Activated CD4-positive, alpha-beta T cell treated with anti-CD3 and anti-CD28 coated beads, Interleukin-2, amount 10 ng/mL, durations not matched to agents 7 days and 5 days (primary cell): Measurements from ENCODE around the gene LRR1. TPM values are rescaled to one million over a fixed set of nuclear protein-coding genes. Genes with fewer than 3 reads are reported as not detected.

ENCODE experiments used
- CTCF ChIA-PET: fragments of 350-600 bp; sonication (Branson Sonifier 250); formaldehyde crosslinking; loops from one replicate; lab custom pipeline; 2021; ENCODE audit warnings: antibody characterized with exemption; lab: Charles Lee
- POLR2A ChIA-PET: fragments of 350-600 bp; sonication (Branson Sonifier 250); formaldehyde crosslinking; loops from one replicate; lab custom pipeline; 2021; ENCODE audit warnings: antibody characterized with exemption; lab: Charles Lee
- DNase-seq: peaks from one replicate; pipeline ENCODE4 v3.0.0-alpha.2; 2020
- H3K27ac Mint-ChIP-seq: one replicate; pipeline ENCODE4 v1.8.0; 2021; ENCODE audit warnings: mild to moderate bottlenecking, moderate library complexity, mixed read lengths
- H3K27me3 Mint-ChIP-seq: one replicate; pipeline ENCODE4 v1.8.0; 2021; ENCODE audit warnings: mixed read lengths
- H3K36me3 Mint-ChIP-seq: one replicate; pipeline ENCODE4 v1.8.0; 2021; ENCODE audit warnings: low read depth, mixed read lengths
- H3K4me1 Mint-ChIP-seq: one replicate; pipeline ENCODE4 v1.8.0; 2021; ENCODE audit warnings: mixed read lengths
- H3K4me3 Mint-ChIP-seq: one replicate; pipeline ENCODE4 v1.8.0; 2021; ENCODE audit warnings: mild to moderate bottlenecking, moderate library complexity, mixed read lengths
- H3K9me3 Mint-ChIP-seq: one replicate; pipeline ENCODE4 v1.8.0; 2021; ENCODE audit warnings: mixed read lengths
- total RNA-seq, 2 experiments: library from RNA; stranded (reverse); gene quantifications; one replicate each; pipeline ENCODE4 v1.2.3, GENCODE V29; 2021

Gene LRR1, protein sequence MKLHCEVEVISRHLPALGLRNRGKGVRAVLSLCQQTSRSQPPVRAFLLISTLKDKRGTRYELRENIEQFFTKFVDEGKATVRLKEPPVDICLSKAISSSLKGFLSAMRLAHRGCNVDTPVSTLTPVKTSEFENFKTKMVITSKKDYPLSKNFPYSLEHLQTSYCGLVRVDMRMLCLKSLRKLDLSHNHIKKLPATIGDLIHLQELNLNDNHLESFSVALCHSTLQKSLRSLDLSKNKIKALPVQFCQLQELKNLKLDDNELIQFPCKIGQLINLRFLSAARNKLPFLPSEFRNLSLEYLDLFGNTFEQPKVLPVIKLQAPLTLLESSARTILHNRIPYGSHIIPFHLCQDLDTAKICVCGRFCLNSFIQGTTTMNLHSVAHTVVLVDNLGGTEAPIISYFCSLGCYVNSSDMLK
- total RNA-seq = 10 to 100 TPM; 45.5 to 53.2 TPM

DNA sequence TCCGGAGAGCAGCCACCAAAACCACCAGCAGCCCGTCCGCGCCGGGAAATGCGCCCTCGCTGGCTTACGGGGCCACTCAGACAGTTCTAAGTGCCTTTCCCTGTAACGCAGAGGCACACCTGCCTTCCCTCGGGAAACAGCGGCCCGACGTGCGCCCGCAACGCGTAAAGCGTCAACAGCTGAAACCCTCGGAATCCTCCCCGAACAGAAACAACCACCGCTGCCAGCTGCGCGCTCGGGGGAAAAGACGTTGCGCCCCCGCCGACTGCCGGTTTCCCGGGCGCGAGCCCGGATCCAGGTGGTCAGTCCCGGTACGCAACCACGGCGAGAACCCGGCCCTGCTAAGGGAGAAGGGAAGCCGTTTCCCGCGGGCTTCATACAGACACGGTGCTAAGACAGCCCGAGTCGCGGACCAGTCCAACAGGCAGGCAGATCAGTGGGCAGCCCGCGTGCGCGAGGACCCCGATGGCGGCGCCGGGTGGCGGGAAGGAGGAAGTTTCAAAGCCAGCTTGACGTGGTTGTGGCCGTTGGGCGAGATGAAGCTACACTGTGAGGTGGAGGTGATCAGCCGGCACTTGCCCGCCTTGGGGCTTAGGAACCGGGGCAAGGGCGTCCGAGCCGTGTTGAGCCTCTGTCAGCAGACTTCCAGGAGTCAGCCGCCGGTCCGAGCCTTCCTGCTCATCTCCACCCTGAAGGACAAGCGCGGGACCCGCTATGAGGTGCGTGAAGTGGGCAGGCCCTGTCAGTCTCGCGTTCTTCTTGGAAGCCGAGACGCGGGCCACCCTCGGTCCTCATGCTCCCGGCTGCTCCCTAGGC, at the start of gene LRR1:
Gene LRR1 (plus strand): TSS at position 456 of the 816 bp plus-strand sequence. CDS start 81 bp downstream, at position 537.
- Mint-ChIP-seq H3K9me3 (no peaks in the 10 kb centered on the region), H3K4me3 (peak within 1 kb of the TSS; percentile 99), H3K36me3 (peaks cover 25% of the 10 kb centered on the region), H3K4me1 (peaks cover 42% of the 10 kb centered on the region), H3K27ac (peak within 1 kb of the TSS; percentile 100), H3K27me3 (peaks cover 2% of the 10 kb centered on the region)
- POLR2A ChIA-PET = interaction anchor here (0.6 to 1.3 kb wide), 4 partner anchors 12 to 342 kb away, joined by 3 to 6 read pairs (median 4); partner anchors contain the start of genes MGAT2, RPL36AL and RPS29
- peak; percentile 87 for DNase-seq
- CTCF ChIA-PET = interaction anchor here (0.6 to 2.0 kb wide), 8 partner anchors 9 to 36 kb away, joined by 3 to 30 read pairs (median 4); partner anchors contain the start of genes DNAAF2, MGAT2, RPL36AL and RPS29

DNA sequence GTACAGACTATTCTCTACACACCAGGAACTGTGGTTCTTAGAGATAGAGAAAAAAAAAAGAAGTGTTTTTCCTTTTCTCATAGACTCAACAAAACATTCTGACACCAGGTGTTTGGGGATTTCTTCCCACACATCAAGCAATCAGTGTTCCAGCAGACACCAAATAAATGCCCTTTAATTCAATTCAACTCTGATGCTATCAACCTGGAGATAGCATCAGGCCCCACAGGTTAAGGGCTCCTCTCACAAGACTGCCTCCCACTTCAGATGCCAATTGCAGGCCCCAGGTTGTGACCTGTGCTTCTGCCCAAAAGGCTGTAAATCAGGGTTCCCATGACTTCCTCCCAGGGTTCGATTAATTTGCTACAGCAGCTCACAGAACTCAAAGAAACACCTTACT, 49.3 kb upstream of the LRR1 start:
- no peaks in the 10 kb centered on the region for H3K9me3 Mint-ChIP-seq
- no peaks in the 10 kb centered on the region for H3K36me3 Mint-ChIP-seq
- no peak overlapping the region for H3K27ac Mint-ChIP-seq
- ChIA-PET POLR2A (no interaction called here), CTCF (no interaction called here)
- peaks cover 5% of the 10 kb centered on the region for H3K27me3 Mint-ChIP-seq
- no peaks in the 10 kb centered on the region for H3K4me1 Mint-ChIP-seq
- H3K4me3 Mint-ChIP-seq = no peak overlapping the region
- DNase-seq = no peak

DNA sequence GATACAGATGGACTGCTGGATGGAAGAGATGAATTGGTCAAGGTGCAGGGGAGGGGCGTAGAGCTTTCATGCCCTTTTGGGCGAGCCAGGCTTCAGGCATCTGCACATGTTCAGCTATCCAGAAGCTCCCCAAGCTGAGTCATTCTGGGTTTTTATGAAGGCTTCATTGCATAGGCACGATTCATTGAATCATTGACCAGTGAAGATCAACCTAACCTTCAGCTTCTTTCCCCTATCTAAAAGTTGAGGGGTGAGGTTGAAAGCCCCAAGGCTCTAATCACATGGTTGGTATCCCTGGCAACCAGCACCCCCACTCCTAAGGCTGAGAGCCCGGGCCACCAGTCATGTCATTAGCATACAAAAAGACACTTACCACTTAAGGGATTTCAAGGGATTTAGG, 48.9 kb upstream of the LRR1 start:
- DNase-seq = no peak
- ChIA-PET CTCF (no interaction called here), POLR2A (no interaction called here)
- no peaks in the 10 kb centered on the region for H3K4me1 Mint-ChIP-seq
- H3K9me3 Mint-ChIP-seq = no peaks in the 10 kb centered on the region
- no peaks in the 10 kb centered on the region for H3K36me3 Mint-ChIP-seq
- H3K27me3 Mint-ChIP-seq = peaks cover 5% of the 10 kb centered on the region
- H3K4me3 Mint-ChIP-seq = no peak overlapping the region
- H3K27ac Mint-ChIP-seq = no peak overlapping the region

DNA sequence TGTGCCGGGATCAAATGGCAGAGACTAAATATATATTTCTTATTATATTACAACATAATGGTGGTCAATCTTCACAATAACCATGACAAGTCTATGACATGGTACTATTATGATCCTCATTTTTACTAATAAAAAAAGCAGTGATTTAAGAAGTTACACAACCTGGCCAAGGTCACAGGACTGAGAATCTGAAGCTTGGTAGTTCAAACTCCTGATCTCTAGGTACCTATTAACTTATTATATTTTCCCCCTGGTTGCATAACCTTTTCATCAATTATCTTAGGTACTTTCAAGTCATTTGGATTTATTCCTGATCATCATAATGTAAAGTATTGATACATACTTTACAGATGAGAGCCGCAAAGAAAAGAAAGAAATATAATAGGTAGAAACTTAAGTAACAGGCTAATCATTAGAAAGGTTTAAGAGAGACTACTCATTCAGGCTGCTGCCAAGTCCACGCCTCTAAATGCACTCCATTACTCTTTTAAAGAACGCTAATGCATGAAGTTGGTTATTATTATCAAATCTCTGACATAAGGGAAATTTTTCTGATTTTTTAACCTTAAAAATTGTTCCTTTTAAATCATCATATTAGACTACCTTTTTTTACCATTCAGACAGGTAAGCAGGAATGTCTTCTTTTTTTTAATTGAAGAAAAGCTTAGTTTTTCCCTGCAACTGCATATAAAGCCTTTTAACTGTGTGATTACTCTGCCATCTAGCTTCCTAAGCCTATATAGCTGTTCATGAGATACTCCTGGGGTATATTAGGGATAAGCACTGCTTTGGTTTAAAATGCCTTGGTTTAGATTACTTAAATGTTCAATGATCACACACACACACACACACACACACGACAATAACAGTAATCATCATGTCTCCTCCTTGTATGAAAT, 48.2 kb upstream of the LRR1 start:
- no peak overlapping the region for H3K4me3 Mint-ChIP-seq
- H3K4me1 Mint-ChIP-seq = no peaks in the 10 kb centered on the region
- no peak for DNase-seq
- H3K27me3 Mint-ChIP-seq = peaks cover 5% of the 10 kb centered on the region
- H3K9me3 Mint-ChIP-seq = no peaks in the 10 kb centered on the region
- POLR2A ChIA-PET = no interaction called here
- CTCF ChIA-PET = no interaction called here
- H3K36me3 Mint-ChIP-seq = no peaks in the 10 kb centered on the region
- H3K27ac Mint-ChIP-seq = no peak overlapping the region

DNA sequence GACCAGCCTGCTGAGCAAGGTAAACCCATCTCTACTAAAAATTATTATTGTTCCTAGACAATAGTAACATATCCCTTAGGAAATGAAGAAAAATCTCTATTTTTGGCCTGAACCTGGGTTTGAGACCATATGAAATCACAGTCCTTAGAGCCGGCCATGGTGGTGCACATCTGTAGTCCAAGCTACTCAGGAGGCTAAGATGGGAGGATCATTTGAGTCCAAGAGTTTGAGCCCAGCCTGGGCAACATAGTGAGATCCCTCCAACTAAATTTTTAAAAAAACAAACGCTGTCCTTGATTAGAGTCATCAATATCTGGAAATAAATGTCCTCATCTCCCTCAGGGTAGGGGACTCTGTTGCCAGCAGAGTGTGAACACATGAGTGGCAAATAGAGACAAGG, 47.2 kb upstream of the LRR1 start:
- Mint-ChIP-seq H3K9me3 (no peaks in the 10 kb centered on the region), H3K36me3 (no peaks in the 10 kb centered on the region), H3K4me3 (no peak overlapping the region), H3K27me3 (peaks cover 5% of the 10 kb centered on the region), H3K4me1 (no peaks in the 10 kb centered on the region), H3K27ac (no peak overlapping the region)
- no peak for DNase-seq
- CTCF ChIA-PET = no interaction called here
- POLR2A ChIA-PET = no interaction called here

DNA sequence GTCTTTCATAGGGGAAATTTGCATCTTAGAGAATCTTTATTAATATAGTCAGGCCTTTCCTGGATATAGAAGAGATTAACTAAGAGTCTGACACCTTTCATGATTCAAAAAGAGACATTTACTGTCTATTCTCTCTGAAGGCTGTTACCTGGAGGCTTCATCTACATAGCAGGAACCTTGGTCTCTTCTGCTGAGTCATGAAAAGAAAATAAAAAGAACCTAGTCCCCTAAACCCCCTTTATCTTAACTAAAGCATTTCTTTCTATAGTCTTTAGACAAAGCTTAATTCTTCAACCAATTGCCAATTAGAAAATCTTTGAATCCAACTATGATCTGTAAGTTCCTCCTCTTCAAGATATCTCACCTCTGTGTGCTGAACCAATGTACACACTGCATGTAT, 45.6 kb upstream of the LRR1 start:
- Mint-ChIP-seq H3K36me3 (no peaks in the 10 kb centered on the region), H3K9me3 (no peaks in the 10 kb centered on the region), H3K4me3 (no peak overlapping the region), H3K27ac (no peak overlapping the region), H3K27me3 (peaks cover 5% of the 10 kb centered on the region), H3K4me1 (no peaks in the 10 kb centered on the region)
- DNase-seq = no peak
- POLR2A ChIA-PET = no interaction called here
- CTCF ChIA-PET = no interaction called here

DNA sequence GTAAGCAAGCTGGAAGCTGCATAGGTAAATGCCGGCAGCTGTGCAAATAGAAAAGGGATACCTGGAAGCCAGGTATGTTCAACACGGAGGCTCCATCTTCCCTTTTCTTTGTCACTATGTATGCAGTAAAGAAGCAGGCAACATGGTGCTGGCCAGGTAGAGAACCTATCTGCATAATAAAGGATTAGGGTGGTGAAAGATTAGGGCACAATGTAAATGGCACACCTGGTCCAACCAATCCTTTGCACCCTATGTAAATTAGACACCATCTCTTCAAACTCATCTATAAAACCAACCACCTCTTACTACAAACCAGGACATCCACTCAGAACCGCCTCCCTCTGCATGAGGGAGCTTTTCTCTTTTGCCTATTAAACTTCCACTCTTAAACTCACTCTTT, 44.8 kb upstream of the LRR1 start:
- no peak overlapping the region for H3K4me3 Mint-ChIP-seq
- no peak for DNase-seq
- H3K4me1 Mint-ChIP-seq = no peaks in the 10 kb centered on the region
- H3K36me3 Mint-ChIP-seq = no peaks in the 10 kb centered on the region
- peaks cover 5% of the 10 kb centered on the region for H3K27me3 Mint-ChIP-seq
- ChIA-PET CTCF (no interaction called here), POLR2A (no interaction called here)
- H3K9me3 Mint-ChIP-seq = no peaks in the 10 kb centered on the region
- no peak overlapping the region for H3K27ac Mint-ChIP-seq

DNA sequence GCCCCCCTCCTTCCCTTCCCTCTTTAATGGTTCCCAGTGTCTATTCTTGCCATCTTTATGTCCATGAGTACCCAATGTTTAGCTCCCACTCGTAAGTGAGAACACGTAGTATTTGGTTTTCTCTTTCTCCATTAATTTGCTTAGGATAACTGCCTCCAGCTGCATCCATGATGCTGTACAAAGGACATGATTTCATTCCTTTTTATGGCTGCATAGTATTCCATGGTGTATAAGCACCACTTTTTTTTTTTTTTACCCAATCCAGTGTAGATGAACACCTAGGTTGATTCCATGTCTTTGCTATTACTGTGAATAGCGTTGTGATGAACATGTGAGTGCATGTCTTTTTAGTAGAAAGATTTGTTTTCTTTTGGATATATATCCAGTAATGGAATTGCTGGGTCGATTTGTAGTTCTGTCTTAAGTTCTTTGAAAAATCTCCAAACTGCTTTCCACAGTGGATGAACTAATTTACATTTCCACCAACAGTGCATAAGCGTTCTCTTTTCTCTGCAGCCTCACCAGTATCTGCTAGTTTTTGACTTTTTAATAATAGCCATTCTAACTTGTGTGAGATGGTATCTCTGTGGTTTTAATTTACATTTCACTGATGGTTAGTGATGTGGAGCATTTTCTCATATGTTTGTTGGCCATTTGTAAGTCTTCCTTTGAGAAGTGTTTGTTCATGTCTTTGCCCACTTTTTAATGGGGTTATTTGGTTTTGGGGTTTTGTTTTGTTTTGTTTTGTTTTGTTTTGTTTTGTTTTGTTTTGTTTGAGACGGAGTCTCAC, 38.6 kb upstream of the LRR1 start:
- no peaks in the 10 kb centered on the region for H3K4me1 Mint-ChIP-seq

DNA sequence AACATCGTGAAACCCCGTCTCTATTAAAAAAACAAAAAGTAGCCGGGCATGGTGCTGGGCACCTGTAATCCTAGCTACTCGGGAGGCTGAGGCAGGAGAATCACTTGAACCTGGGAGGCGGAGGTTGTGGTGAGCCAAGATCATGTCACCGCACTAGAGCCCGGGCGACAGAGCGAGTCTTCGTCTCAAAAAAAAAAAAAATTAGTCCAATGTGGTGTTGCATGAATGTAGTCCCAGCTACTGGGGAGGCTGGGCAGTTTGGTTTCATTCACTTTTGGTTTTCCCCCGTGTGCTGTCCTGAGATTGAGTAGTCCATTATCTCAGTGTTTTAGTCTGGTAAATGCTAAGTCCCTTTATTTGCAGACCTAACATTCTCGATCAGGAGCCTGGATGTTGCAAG, 32.0 kb upstream of the LRR1 start:
- H3K4me3 Mint-ChIP-seq = no peak overlapping the region
- no peaks in the 10 kb centered on the region for H3K27me3 Mint-ChIP-seq
- no peak overlapping the region for H3K27ac Mint-ChIP-seq
- H3K36me3 Mint-ChIP-seq = peaks cover 10% of the 10 kb centered on the region
- peaks cover 5% of the 10 kb centered on the region for H3K9me3 Mint-ChIP-seq
- DNase-seq = no peak
- ChIA-PET CTCF (interaction anchor here (0.7 kb wide), 1 partner anchor 287 kb away, joined by 3 read pairs; no protein-coding TSS in a partner anchor), POLR2A (no interaction called here)
- no peaks in the 10 kb centered on the region for H3K4me1 Mint-ChIP-seq

More for the DNA sequence above, 38.6 kb upstream of the LRR1 start:
- peaks cover 6% of the 10 kb centered on the region for H3K27me3 Mint-ChIP-seq
- H3K4me3 Mint-ChIP-seq = no peak overlapping the region
- POLR2A ChIA-PET = no interaction called here
- no peaks in the 10 kb centered on the region for H3K36me3 Mint-ChIP-seq
- H3K9me3 Mint-ChIP-seq = no peaks in the 10 kb centered on the region
- no peak overlapping the region for H3K27ac Mint-ChIP-seq
- DNase-seq = no peak
- CTCF ChIA-PET = no interaction called here

DNA sequence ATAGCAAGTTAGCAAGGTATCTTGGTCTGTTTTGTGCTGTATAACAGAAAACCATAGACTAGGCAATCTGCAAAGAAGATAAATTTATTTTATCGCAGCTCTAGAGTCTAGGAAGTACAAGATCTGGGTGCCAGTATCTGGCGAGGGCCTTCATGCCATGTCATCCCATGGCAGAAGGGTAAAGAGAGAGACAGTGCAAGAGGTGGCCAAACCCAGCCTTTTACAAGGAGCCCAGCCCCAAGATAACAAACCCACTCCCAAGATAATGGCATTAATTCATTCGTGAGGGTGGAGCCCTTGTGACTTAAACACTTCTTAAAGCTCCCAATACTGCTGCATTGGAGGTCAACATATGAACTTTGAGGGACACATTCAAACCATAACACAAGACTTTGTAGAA, 29.5 kb upstream of the LRR1 start:
- no peaks in the 10 kb centered on the region for H3K27me3 Mint-ChIP-seq
- no peak for DNase-seq
- peaks cover 32% of the 10 kb centered on the region for H3K36me3 Mint-ChIP-seq
- ChIA-PET CTCF (interaction anchor here (0.5 to 0.6 kb wide), 2 partner anchors 13 to 26 kb away, joined by 3 read pairs; no protein-coding TSS in a partner anchor), POLR2A (no interaction called here)
- peaks cover 12% of the 10 kb centered on the region for H3K9me3 Mint-ChIP-seq
- H3K27ac Mint-ChIP-seq = no peak overlapping the region
- H3K4me1 Mint-ChIP-seq = no peaks in the 10 kb centered on the region
- H3K4me3 Mint-ChIP-seq = no peak overlapping the region

DNA sequence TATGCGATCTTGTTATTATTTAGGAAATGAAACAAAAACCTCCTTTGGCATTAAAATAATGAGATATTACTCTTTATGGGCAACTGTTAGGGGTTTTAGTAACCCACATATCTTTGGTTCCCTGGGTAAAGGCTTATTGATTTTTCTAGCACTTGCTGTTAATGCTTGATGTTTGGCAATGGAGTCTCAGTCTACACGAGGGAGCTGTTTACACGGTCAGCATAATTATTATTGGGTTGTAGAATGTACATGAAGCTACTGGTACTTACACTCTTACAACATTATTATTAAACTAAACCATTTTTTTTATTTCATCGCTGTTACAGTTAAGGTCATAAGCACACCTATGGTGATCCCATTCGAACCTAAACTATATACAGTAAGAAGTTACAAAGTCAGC, 24.7 kb upstream of the LRR1 start:
- Mint-ChIP-seq H3K4me1 (peaks cover 8% of the 10 kb centered on the region), H3K27me3 (no peaks in the 10 kb centered on the region), H3K27ac (no peak overlapping the region), H3K9me3 (peaks cover 12% of the 10 kb centered on the region), H3K36me3 (peaks cover 60% of the 10 kb centered on the region), H3K4me3 (no peak overlapping the region)
- POLR2A ChIA-PET = no interaction called here
- CTCF ChIA-PET = interaction anchor here (0.8 kb wide), 1 partner anchor 11 kb away, joined by 3 read pairs; no protein-coding TSS in a partner anchor
- no peak for DNase-seq
